Liver (tissue), 3 donors: ENCODE results near the gene TMEM59.

Experiments used
- CTCF ChIP-seq: fragments of 150-350 bp; IDR thresholded peaks from 2 replicates; pipeline ENCODE4 v1.5.1; 2017; ENCODE audit warnings: improper control_type of control experiment, low read depth, low read length; ENCODE audit not compliant: missing input control
- FOXA1 ChIP-seq: IDR thresholded peaks from 2 replicates; pipeline ENCODE4 v1.6.1; 2016; ENCODE audit warnings: antibody characterized with exemption
- GABPA ChIP-seq, 2 donors: IDR thresholded peaks in 1 of 2; conservative IDR thresholded peaks in 1 of 2; 2 replicates each; pipeline ENCODE4 v1.6.1; 2016; ENCODE audit warnings: antibody characterized with exemption in 2 of 2, mild to moderate bottlenecking in 1 of 2, moderate library complexity in 1 of 2
- JUND ChIP-seq, 2 donors: IDR thresholded peaks; 2 replicates each; pipeline ENCODE4 v1.6.1; 2016; ENCODE audit warnings: antibody characterized with exemption in 2 of 2
- MAX ChIP-seq: IDR thresholded peaks from 2 replicates; pipeline ENCODE4 v1.6.1; 2016; ENCODE audit warnings: antibody characterized with exemption
- RAD21 ChIP-seq, 2 donors: IDR thresholded peaks; 2 replicates each; pipeline ENCODE4 v1.6.1; 2016; ENCODE audit warnings: antibody characterized with exemption in 2 of 2, mild to moderate bottlenecking in 2 of 2
- REST ChIP-seq: IDR thresholded peaks from 2 replicates; pipeline ENCODE4 v1.6.1; 2016; ENCODE audit warnings: antibody characterized with exemption, mild to moderate bottlenecking
- YY1 ChIP-seq: IDR thresholded peaks from 2 replicates; pipeline ENCODE4 v1.6.1; 2016; ENCODE audit warnings: antibody characterized with exemption, mild to moderate bottlenecking
- ZBTB33 ChIP-seq: IDR thresholded peaks from 2 replicates; pipeline ENCODE4 v1.6.1; 2016; ENCODE audit warnings: antibody characterized with exemption
- donor health status: healthy.
- donor health status: healthy.

- TF ChIP-seq MAX (no peak), CTCF (no peak), GABPA (IDR thresholded peaks at IDR 0.05 in 1 of 2, conservative IDR thresholded peaks at IDR 0.05 in 1 of 2) (no peak), ZBTB33 (no peak), FOXA1 (no peak), RAD21 (IDR thresholded peaks at IDR 0.05) (no peak), YY1 (no peak), REST (no peak), JUND (IDR thresholded peaks at IDR 0.05) (no peak)
Observed at GRCh38 chr1:54047384-54048305, 5.4 kb downstream of the TMEM59 start.
